ENCODE results near the gene THSD7B. TPM values are rescaled to one million over a fixed set of nuclear protein-coding genes. Genes with fewer than 3 reads are reported as not detected.

The THSD7B gene

GRCh38 chr2:137724912-137725311 lies 959.6 kb downstream of the THSD7B start:
- Histone ChIP-seq H3K79me1 (ENCODE audit: low read depth, low read length) (no peaks in the 10 kb centered on the region), H3K27me3 (ENCODE audit: control insufficient read depth in 3 of 3, insufficient read depth in 3 of 3, low read depth in 1 of 3, low read length in 3 of 3) (no peaks in the 10 kb centered on the region), H2BK120ac (ENCODE audit: low read depth, low read length) (no peak overlapping the region), H2BK5ac (ENCODE audit: low read length) (no peak overlapping the region), H4K8ac (ENCODE audit: low read depth, low read length) (no peak overlapping the region), H2BK15ac (ENCODE audit: low read length) (no peak overlapping the region), H3K9me3 (replicated peaks in 1 of 2; ENCODE audit: control insufficient read depth in 2 of 2, insufficient read depth in 1 of 2, low read depth in 1 of 2, low read length in 2 of 2) (no peaks in the 10 kb centered on the region), H3K4me1 (ENCODE audit: control insufficient read depth in 2 of 2, insufficient read depth in 1 of 2, low read depth in 1 of 2, low read length in 2 of 2) (no peaks in the 10 kb centered on the region), H2BK12ac (ENCODE audit: low read length) (no peak overlapping the region), H3K23ac (ENCODE audit: low read depth, low read length, poor library complexity) (no peak overlapping the region), H4K91ac (ENCODE audit: low read depth, low read length, poor library complexity) (no peak overlapping the region), H3K4ac (ENCODE audit: low read length) (no peak overlapping the region), H3K27ac (replicated peaks; ENCODE audit: low read length) (no peak overlapping the region), H3K4me3 (ENCODE audit: low read length in 2 of 2) (no peak overlapping the region), H3K36me3 (replicated peaks in 1 of 2; ENCODE audit: control insufficient read depth in 2 of 2, insufficient read depth in 2 of 2, low read length in 2 of 2) (no peaks in the 10 kb centered on the region), H2AK5ac (ENCODE audit: low read depth, low read length) (no peak overlapping the region), H3K4me2 (ENCODE audit: insufficient read depth, low read length, poor library complexity, severe bottlenecking) (no peak overlapping the region), H3K14ac (ENCODE audit: low read length) (no peak overlapping the region), H2AFZ (ENCODE audit: low read length) (no peak overlapping the region), H3K9ac (ENCODE audit: low read depth, low read length, poor library complexity) (no peak overlapping the region), H3K18ac (ENCODE audit: low read length) (no peak overlapping the region)
- no peak for DNase-seq (ENCODE audit: low spot score)
- no CpG with 5 or more reads among the region's 2 CpGs for WGBS, 2 donors (ENCODE audit: extremely low coverage in 2 of 2, insufficient read length in 2 of 2, insufficient replicate concordance in 1 of 2)

Small RNA genes within 50 kb of the gene (small RNA-seq; reads per million reads assigned to genes)
- gene RF00019 (ENCODE audit: insufficient read depth) = not detected
- gene RNA5SP105 (ENCODE audit: insufficient read depth) = not detected
